Panc1 (cell line): ENCODE measurements around the gene SULF2. TPM values are rescaled to one million over a fixed set of nuclear protein-coding genes. Genes with fewer than 3 reads are reported as not detected.
A peak's percentile ranks its signal among the peaks of the same experiment; 100 is the strongest.

Source experiments
- ATAC-seq: fragments of 200-7000 bp; cut with Tn5 transposase; 2 replicates; pipeline ENCODE4 v1.9.1; 2020; ENCODE audit warnings: mild to moderate bottlenecking, moderate library complexity
- BruUV-seq: library from RNA; stranded (reverse); fragments of 400-500 nt; replicated peaks from 2 replicates; lab custom pipeline; 2021; lab: Mats Ljungman, UMichigan
- CTCF ChIA-PET: fragments of 300-600 bp; sonication (Branson Sonifier 250); formaldehyde crosslinking; loops from one replicate; lab custom pipeline; 2022; ENCODE audit warnings: antibody characterized with exemption; lab: Charles Lee
- POLR2A ChIA-PET: fragments of 300-600 bp; sonication (Branson Sonifier 250); formaldehyde crosslinking; loops from one replicate; lab custom pipeline; 2022; ENCODE audit warnings: antibody characterized with exemption; lab: Charles Lee
- DNase-seq: peaks from one replicate; pipeline ENCODE4 v3.0.0-alpha.2; 2010; ENCODE audit warnings: low read depth, low spot score
- H3K27ac ChIP-seq: 2 replicates; pipeline ENCODE4 v1.5.1; 2011; ENCODE audit warnings: mild to moderate bottlenecking, low read length, inconsistent platforms
- H3K27me3 ChIP-seq: fragments of 200-500 bp; sonication (Bioruptor generic); 2 replicates; pipeline ENCODE4 v1.6.0; 2014; ENCODE audit warnings: low read length, inconsistent platforms; ENCODE audit not compliant: control insufficient read depth, insufficient read depth
- H3K36me3 ChIP-seq: fragments of 200-500 bp; sonication (Bioruptor generic); 2 replicates; pipeline ENCODE4 v1.5.1; 2014; ENCODE audit warnings: inconsistent platforms, mild to moderate bottlenecking, low read length, moderate library complexity; ENCODE audit not compliant: control insufficient read depth, insufficient read depth
- H3K4me1 ChIP-seq: 2 replicates; pipeline ENCODE4 v1.5.1; 2011; ENCODE audit warnings: inconsistent platforms, mild to moderate bottlenecking, low read length, moderate library complexity; ENCODE audit not compliant: control insufficient read depth, insufficient read depth
- H3K4me3 ChIP-seq, 2 experiments: 2 replicates each; pipeline ENCODE4 v1.5.1; 2011 to 2012; ENCODE audit warnings: low read depth in 2 of 2, low read length in 2 of 2, mild to moderate bottlenecking in 2 of 2, inconsistent platforms in 1 of 2, moderate library complexity in 1 of 2
- H3K9me3 ChIP-seq: fragments of 200-500 bp; sonication (Bioruptor generic); 2 replicates; pipeline ENCODE4 v1.5.1; 2014; ENCODE audit warnings: low read depth, mild to moderate bottlenecking, inconsistent platforms, low read length, moderate library complexity; ENCODE audit not compliant: control insufficient read depth, insufficient read depth
- POLR2AphosphoS5 ChIP-seq: IDR thresholded peaks from 2 replicates; pipeline ENCODE4 v1.6.1; 2012; ENCODE audit warnings: mild to moderate bottlenecking, low read depth, low read length, moderate library complexity
- REST ChIP-seq, 2 experiments: IDR thresholded peaks; 2 replicates each; pipeline ENCODE4 v1.6.1; 2011 to 2012; ENCODE audit warnings: low read depth in 2 of 2, control low read depth in 1 of 2, low read length in 1 of 2, mild to moderate bottlenecking in 1 of 2, moderate library complexity in 1 of 2; ENCODE audit not compliant: insufficient read depth in 1 of 2
- SIN3A ChIP-seq: IDR thresholded peaks from 2 replicates; pipeline ENCODE4 v1.6.1; 2012; ENCODE audit warnings: low read depth, mild to moderate bottlenecking, low read length, moderate library complexity, borderline replicate concordance; ENCODE audit not compliant: insufficient read depth
- TCF7L2 ChIP-seq: IDR thresholded peaks from 2 replicates; pipeline ENCODE4 v1.6.1; 2011; ENCODE audit warnings: mild to moderate bottlenecking, low read depth, low read length, inconsistent platforms
- in situ Hi-C: cut with HindIII; loops from 2 replicates; pipeline ENCODE4 v1.10.0; 2016; ENCODE audit warnings: low sequenced_read_pairs, low pct_unique_long_range_greater_than_20kb
- intact Hi-C: fragments of 100-400 bp; cut with micrococcal nuclease; formaldehyde crosslinking; loops from one replicate; pipeline ENCODE4 v1.10.0; 2022; ENCODE audit not compliant: unreplicated experiment
- total RNA-seq: library from RNA; stranded (reverse); gene quantifications from one replicate; pipeline ENCODE4 v1.2.1, GENCODE V29; 2021; ENCODE audit not compliant: unreplicated experiment
- TF ChIP-seq, protein P1 (sequence below): fragments of 450-650 bp; IDR thresholded peaks from 2 replicates; pipeline ENCODE4 v1.5.1; 2017; ENCODE audit warnings: mild to moderate bottlenecking

The SULF2 gene
- total RNA-seq, 1 experiment from 2014 or later = 1.4 TPM

GRCh38 chr20:47687095-47687987, 97.9 kb downstream of the SULF2 start:
- BruUV-seq = no TSS peak
- intact Hi-C loops = no loop called here
- no peak overlapping the region for H3K4me3 ChIP-seq
- no peaks in the 10 kb centered on the region for H3K4me1 ChIP-seq
- CTCF ChIA-PET = no interaction called here
- ATAC-seq = no peak
- no peaks in the 10 kb centered on the region for H3K36me3 ChIP-seq
- in situ Hi-C loops = no loop called here
- no peaks in the 10 kb centered on the region for H3K27me3 ChIP-seq
- POLR2A ChIA-PET = no interaction called here
- H3K27ac ChIP-seq = no peak overlapping the region
- no peak for DNase-seq
- H3K9me3 ChIP-seq = no peaks in the 10 kb centered on the region
- TF ChIP-seq, protein P1, sequence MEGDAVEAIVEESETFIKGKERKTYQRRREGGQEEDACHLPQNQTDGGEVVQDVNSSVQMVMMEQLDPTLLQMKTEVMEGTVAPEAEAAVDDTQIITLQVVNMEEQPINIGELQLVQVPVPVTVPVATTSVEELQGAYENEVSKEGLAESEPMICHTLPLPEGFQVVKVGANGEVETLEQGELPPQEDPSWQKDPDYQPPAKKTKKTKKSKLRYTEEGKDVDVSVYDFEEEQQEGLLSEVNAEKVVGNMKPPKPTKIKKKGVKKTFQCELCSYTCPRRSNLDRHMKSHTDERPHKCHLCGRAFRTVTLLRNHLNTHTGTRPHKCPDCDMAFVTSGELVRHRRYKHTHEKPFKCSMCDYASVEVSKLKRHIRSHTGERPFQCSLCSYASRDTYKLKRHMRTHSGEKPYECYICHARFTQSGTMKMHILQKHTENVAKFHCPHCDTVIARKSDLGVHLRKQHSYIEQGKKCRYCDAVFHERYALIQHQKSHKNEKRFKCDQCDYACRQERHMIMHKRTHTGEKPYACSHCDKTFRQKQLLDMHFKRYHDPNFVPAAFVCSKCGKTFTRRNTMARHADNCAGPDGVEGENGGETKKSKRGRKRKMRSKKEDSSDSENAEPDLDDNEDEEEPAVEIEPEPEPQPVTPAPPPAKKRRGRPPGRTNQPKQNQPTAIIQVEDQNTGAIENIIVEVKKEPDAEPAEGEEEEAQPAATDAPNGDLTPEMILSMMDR = no peak

DNA sequence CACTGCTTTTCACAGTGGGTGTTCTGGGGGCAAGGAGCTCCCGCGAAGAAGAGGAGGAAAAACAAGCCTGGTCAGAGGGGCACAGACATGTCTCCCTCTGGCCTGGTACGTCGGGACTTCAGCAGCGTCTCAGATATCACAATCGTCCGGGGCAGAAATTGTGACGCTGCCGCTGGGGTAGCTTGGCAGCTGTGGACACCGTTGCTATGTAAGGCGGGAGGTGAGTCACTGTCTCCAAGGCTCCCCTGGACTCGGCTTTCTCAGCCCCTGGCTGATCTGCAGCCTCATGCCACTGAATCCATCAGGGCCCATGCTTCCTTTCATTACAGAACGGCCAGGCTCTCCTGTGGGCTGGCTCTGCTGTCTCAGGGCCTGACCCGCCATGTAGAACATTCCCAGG, 98.7 kb downstream of the SULF2 start:
- CTCF ChIA-PET = no interaction called here

More for the DNA sequence above, 98.7 kb downstream of the SULF2 start:
- H3K9me3 ChIP-seq = no peaks in the 10 kb centered on the region
- no TSS peak for BruUV-seq
- no peaks in the 10 kb centered on the region for H3K4me1 ChIP-seq
- no peak for DNase-seq
- H3K36me3 ChIP-seq = no peaks in the 10 kb centered on the region
- TF ChIP-seq POLR2AphosphoS5 (no peak), SIN3A (no peak), TCF7L2 (no peak), REST (IDR thresholded peaks at IDR 0.05; ENCODE audit: insufficient read depth in 1 of 2, low read depth in 2 of 2, low read length in 1 of 2) (no peak)
- TF ChIP-seq, protein P1 = no peak
- intact Hi-C loops (no loop called here), in situ Hi-C loops (no loop called here)
- POLR2A ChIA-PET = no interaction called here
- no peak overlapping the region for H3K27ac ChIP-seq
- H3K4me3 ChIP-seq = no peak overlapping the region
- ATAC-seq = peak; percentile 55; the same call in 1 of the 2 replicates
- no peaks in the 10 kb centered on the region for H3K27me3 ChIP-seq
